HG03039 (cell line): ENCODE measurements around the gene ALDH1L1.
A peak's percentile ranks its signal among the peaks of the same experiment; 100 is the strongest.
"Not testable (repeated sequence)": the region's sequence is repeated elsewhere in the genome, so short reads cannot be mapped to it uniquely, and the experiment has no call there.

ENCODE experiments used
- ATAC-seq: cut with Tn5 transposase; IDR thresholded peaks from one replicate; pipeline ENCODE4 v1.9.1; 2021; ENCODE audit warnings: mild to moderate bottlenecking, moderate library complexity; ENCODE audit not compliant: unreplicated experiment

Gene ALDH1L1

DNA sequence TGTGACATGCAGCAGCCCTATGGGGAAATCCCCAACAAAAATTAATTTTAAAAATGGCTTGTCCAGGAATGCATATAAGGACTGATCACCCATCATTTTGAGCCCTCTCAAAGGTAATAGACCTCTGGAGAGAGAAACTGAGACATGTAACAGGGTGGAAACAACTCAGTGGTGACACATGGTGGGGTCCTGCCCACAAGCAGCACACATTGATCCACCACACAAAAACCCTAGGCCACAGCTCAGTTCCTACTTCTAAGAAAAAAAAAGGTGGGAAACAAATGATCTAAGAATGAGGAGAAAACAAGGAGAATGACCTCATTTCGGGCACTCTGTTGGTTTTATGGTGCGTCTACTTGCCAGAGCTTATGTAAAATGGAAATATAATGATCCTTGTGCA is 94.5 kb downstream of the ALDH1L1 start:
- ATAC-seq, result no peak

DNA sequence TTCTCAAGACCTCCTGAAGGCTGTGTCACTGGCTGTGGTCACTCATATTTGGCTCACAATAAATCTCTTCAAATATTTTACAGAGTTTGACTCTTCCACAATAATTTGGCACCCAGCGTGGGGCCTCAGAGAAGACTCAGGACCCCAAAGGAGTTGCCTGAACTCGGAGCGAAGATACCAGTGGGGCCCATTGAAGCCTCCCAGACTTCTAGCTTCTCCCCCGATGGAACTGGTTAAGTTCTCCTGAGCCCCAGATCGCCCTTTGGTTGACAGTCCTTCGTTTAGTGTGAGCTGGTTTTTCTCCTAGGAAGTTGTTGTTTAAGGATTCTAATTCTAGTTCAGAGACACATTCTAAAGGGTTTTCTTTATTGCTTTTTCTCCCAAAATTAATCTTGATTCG is 95.1 kb downstream of the ALDH1L1 start:
- ATAC-seq, result no peak

DNA sequence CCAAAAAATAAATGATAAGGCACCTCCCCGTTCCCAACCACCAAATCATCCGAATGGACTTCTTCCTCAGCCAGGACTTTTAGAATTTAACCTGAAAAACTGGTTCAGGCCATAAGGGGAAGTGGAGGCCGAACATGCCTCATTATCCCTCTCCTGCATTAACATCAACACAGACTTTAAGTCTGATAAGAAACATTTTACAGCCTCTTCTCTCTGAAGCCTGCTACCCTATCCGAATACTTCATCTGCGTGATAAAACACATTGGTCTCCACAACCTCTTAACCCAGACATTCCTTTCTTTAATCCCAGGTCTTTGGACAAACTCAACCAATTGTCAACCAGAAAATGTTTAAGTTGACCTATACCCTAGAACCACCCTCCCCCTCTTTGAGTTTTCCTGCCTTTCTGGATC is 95.6 kb downstream of the ALDH1L1 start:
- no peak for ATAC-seq

DNA sequence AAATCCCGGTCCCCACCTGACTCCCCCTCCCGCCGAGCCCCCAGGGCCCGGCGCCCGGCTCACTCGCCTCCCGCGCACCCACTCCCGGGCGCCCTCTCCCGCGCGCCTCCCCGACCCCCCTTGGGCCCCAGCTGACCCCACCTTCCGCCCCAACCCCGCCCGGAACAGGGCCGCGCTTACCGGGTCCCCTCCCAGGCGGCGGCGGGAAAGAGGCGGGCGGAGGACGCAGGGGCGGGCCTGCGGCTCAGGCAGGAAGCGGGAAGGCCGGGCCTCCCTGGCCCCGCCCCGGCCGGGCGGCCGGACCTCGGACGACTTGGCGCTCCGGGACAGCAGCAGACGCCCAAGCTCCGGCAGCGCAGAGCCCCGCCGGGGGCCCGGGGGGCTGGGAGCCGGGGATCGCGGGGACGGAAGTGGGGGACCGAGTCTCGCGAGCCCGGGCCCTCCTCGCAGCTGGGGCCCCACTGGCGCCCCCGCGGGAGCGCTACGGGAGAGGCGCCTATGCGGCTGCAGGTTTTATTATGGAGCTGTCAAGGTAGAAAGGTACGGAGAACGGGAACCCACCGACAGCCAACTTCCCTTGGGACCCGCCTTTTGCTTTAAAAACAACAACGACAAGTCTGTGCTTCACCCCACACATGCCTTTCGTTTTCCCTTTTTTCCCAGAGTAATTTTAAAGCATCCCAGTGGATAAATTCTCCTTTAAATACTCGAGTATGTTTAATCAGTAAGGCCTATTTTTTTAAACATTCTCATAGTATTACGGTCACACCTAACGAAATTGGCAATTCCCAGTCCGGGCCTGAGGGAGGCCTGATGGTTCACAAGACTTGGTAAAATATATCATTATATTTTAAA is 96.2 kb downstream of the ALDH1L1 start, which contains the start of gene SLC41A3:
Gene SLC41A3, minus strand, starts transcription at position 212 of the 855 bp plus-strand sequence. CDS start 15,905 bp downstream, outside the sequence.
- peak; percentile 92 for ATAC-seq

DNA sequence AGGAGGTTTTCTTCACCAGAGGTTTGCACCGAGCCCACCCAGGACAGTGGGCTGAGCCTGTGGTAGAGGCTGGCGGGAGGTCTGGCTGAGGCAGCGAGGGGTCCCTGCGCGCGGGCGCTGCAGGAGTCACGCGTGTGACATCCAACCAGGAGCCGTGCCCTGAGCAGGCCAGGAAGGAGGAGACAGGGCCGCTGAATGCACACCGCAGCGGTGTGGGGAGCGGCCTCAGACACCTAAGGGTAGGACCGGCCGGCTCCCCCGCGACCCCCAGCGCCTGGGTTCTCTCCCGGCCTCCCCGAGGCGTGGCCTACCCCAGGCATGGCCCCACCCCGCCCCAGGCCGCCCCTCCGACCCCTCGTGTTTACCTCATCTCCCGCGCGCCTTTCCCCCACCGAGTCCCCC is 96.9 kb downstream of the ALDH1L1 start:
- peak; percentile 27 for ATAC-seq

DNA sequence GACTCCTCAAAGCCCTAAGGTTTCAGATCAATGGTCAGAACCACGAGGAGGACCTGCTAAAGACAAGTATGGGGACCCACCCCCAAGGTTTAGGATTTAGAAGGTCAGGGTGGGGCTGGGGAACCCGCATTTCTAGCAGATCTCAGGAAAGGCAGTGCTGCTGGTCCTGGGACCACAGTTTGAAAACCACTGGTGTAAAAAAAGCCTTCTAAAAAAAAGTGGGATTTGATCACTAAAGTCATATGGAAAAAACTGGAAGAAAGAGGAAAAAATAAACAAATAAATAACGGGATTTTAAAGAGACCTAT is 97.3 kb downstream of the ALDH1L1 start:
- ATAC-seq, result no peak

DNA sequence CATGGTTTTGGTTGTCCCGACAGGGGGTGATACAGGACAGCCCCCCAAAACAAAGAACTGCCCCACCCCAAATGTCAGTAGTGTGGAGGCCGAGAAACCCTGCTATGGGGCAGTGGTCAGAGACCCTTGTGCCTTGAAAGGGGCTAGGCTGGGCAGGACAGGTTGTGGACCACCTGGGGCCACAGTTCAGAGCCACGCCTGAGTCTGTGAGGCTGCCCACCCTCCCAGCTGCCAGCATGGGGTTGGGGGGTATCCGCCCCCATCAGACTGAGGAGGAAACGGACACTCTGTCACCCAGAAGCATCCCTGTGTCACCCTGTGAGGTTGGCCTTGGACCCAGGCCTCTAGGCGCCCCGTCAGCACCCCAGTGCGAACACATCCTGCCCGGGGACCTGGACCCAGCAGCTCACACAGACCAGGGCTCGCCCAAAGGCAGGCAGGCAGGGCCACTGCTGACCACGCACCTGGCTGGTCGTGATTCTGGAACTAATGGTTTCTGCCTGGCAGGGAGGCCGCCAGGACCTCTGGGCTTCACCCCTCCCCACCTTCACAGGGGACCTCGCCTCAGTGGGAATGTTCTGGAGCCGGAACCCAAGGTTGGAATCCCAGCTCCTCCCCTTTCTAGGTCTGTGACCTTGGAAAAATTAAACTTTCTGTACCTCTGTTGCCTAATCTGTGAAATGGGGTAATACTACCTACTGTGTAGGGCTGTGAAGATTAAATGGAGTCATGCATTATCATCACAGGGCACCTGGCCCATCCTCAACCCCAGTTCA is 97.8 kb downstream of the ALDH1L1 start:
- ATAC-seq, result no peak

DNA sequence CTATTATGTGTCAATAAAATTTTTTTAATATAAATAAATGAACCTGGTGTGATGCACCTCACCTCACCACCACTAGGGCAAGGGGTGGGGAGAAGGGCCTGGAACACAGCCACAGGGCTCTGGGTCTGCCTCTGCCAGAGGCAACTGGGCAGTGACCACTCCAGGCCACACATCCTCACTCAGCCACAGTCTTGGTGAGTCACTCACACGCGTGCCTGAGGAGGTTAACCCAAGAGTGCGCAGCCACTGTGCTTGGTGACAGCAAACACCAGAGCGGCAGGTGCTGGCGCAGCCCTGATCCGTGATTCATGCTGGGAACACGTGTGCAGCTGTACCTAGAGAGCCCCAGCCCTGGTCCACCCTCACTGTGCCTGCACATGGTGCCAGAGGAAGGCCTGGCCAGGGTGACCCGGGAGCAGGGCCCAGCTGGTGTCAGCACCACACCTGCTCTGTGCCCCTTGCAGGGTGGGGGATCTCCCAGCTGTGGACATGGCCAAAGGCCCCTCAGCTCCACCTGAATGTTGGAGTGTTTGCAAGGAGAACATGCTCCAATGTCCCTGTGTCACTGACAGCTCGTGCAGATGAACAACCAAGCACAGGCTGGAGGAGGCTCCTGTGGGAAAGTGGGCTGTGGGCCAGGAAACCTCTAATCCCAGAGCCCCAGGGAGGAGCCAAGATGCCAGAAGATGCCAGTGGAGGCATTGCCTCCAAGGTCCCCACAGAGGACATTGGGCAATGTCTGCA is 98.6 kb downstream of the ALDH1L1 start:
- no peak for ATAC-seq

DNA sequence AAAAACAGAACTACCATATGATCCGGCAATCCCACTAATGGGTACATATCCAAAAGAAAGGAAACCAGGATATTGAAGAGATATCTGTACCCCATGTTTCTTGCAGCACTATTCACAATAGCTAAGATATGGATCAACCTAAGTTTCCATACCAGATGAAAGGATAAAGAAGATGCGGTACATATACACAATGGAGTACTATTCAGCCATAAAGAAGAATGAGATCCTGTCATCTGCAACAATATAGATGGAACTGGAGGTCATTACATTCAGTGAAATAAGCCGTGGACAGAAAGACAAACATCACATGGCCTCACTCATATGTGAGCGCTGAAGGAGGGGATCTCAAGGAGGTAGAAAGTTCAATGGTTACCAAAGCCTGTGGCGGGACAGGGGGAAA is 99.4 kb downstream of the ALDH1L1 start:
- ATAC-seq, result no peak

DNA sequence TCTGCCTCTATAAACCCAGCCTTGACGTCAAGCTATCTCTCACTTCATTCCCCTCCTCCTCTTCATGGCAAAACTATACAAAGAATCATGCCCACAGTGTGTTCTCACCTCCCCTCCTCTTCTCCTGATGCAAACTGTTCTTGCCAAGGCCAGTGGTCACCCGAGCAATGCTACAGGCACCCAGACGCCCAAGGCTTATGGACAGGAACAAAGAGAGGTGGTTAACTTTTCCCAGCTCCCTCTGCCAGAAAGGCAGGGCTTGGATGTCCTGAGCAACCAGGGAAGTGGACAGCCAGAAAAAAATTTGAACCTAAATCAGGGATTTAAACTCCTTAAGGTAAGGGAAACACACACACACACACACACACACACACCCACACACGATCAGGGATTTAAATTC is 101.5 kb downstream of the ALDH1L1 start:
- no peak for ATAC-seq

DNA sequence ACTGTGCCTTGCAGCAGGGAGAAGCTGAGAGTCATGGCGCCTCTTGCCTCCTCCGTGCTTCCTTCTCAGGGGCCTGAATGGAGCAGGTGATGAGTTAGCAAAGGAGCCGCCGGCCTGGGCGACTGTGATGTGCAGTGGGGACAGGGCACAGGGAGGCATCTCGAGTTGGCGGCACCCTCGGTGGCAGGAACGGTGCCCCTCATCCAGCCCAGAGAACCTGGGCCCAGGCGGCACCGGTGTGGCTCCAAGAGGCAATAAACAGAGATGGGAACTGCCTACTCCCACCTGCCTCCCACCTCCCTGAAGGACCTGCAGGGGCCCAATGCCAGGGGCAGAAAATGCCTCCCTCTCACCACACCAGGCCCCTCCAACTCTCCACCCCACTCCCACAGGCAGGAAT is 102.6 kb downstream of the ALDH1L1 start:
- ATAC-seq, result no peak

DNA sequence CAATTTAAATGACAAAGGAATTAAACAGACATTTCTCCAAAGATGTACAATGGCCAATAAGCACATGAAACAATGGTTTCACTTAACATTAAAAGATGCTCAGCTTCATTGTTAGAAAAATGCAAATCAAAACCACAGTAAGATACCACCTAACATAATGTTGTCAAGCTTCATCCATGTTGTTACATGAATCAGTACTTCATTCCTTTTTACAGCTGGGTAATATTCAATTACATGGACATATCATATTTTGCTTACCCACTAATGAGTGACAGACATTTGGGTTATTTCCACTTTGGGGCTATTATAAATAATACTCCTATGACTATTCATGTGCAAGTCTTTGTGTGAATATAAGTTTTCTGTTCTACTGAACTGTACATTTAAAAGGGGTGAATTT is 104.2 kb downstream of the ALDH1L1 start:
- ATAC-seq, result no peak

DNA sequence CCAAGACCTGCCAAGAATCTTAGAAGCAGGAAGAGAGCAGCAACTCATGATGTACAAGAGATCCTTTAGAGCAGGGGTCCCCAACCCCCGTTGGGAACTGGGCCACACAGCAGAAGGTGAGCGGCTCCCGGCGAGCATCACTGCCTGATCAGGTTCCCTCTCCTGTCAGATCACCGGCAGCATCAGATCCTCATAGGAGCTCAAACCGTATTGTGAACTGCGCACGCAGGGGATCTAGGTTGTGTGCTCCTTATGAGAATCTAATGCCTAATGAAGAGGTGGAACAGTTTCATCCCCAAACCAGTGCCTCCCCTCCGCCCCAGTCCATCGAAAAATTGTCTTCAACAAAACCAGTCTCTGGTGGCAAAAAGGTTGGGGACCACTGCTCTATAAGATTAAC is 110.2 kb downstream of the ALDH1L1 start:
- ATAC-seq, result no peak

DNA sequence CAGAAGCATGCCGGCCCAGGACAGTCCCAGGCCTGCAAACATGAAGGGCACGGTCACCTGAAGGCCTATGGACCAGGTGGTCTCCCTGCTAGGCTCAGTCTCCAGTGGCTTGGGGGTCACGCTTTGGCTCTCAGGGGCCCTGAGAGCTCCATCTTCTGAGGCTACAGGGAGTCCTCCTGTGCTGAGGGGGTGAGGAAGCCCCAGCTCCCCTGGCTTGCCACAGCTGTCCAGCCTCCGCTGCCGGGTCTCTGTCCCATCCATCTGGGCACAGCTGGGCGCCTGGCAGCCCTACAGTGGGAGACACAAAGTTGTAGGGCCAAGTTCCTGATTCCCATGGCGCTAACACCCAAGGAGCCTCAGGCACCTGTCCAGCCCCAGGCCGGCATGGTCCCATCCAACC is 112.4 kb downstream of the ALDH1L1 start:
- no peak for ATAC-seq

DNA sequence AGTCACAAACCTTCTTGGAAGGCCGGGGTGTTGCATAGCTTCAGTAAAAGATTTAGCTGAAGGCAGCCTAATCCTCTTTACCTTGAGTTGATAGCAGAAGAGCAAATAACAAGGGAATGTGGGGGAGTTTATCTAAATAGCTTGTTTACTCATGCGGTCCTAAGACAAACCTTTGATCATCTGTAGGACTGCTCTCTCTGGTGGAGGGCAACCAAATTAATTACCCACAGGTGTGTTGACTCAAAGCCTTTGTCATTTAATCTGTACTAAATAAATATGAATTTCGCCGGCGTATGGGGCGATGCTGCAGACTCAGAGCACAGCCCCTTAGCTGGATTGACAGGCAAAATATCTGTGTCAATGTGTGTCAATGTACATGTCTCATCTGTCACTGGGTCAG is 113.7 kb downstream of the ALDH1L1 start:
- ATAC-seq, result not testable (repeated sequence)

DNA sequence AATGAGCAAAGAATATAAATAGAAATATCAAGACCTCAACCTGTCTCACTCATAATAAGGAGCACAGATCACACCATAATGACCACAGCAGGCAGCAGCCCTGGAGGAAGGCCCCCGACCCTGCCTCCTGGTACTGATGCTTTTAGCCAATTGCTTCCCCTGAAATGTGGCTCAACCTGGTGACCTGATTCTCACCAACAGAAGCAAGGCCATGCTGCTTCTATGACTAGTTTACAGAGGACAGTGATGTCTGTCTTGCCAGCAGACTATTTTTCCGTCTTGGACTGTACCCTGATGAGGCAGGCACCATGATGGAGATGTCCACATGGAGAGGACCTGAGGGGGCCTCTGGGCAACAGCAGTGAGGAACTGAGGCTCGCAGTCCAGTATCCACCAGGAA is 114.5 kb downstream of the ALDH1L1 start:
- ATAC-seq, result no peak

DNA sequence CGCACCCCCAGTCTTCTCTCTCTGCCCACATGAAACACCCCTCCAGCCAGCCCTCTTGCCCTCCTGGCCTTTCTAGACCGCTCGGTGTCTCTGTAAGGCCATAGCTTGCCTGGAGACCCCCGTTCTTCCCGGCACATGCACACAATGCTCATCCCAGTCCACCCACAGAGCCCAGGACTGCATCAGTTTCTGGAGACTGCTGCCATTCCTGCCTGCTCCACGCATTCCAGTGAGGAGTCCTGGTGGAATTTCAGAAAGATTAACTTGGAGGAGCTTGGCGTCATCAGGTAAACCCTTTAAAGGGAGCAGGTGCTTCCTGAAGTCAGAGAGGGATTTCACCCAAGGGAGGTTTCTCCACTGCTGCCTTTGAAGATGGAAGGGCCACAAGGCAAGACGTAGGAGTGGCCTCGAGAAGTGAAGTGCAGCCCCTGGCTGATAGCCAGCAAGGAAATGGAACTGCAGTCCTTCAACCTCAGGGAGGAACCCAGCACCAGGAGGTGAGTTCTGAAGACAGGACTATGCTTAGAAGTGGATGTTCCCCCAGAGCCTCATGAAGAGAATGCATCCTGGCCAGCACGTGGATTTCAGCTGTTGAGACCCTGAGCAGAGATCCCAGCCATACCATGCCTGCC is 115.6 kb downstream of the ALDH1L1 start:
- ATAC-seq, result no peak

DNA sequence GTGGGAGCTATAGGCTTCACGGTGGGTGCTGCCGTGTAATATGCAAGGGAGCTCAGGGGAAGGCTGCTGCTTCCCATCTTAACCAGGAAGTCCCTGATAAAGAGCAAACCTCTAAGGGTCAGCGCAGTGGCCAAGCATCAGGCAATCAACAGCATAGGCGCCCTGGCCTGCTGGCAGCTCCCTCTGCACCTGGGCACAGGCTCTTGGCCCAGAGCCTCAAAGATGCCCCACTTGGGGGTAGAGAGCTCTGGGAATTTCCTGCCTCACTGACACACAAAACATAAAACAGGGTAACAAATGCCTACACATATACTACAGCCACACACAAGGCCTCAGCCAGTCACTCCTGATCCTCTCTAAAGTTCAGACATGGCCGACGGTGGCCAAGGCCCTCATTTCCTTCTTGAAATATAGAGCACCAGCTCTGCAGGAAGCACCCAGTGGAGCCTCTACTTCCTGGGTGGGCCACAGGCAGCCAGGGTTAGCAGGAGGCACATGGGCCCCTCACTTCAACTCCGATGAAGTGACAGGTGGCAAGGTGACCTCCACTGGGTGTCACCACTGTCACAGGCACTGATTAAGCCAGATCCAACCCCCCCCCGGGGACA is 116.9 kb downstream of the ALDH1L1 start:
- ATAC-seq, result no peak

DNA sequence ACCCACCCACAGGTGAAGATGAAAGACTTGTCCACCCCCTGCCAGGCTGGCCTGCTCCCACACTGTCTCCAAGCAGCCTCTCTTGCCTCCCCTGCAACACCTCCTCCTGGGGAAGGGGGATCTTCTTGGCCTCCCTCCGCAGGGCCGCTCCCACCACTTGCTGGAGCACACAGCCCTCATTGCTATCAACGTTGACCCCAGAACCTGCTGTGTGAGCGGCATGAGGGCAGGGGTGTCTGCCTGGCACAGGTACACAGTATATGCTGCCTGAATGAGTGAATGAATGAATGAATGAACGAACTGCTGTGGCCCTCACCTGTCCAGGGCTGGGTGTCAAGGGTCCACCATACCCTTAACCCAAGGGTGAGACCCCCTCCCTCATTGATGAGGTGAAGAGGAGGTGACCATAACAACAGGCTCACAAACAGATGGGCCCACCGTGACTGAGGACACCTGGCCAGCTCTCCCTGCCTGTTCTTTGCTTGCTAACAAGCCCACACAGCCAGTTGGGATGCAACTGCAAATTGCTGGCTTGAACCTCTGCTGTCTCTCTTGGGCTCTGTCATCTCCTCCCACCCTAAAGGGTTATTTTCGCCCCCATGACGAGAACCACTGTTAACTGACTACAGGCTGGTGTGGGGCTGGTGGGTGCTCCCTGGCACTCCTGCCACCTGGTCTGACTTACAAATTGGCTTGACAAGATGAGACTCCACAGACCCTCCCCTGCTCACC is 118.9 kb downstream of the ALDH1L1 start:
- ATAC-seq, result no peak

DNA sequence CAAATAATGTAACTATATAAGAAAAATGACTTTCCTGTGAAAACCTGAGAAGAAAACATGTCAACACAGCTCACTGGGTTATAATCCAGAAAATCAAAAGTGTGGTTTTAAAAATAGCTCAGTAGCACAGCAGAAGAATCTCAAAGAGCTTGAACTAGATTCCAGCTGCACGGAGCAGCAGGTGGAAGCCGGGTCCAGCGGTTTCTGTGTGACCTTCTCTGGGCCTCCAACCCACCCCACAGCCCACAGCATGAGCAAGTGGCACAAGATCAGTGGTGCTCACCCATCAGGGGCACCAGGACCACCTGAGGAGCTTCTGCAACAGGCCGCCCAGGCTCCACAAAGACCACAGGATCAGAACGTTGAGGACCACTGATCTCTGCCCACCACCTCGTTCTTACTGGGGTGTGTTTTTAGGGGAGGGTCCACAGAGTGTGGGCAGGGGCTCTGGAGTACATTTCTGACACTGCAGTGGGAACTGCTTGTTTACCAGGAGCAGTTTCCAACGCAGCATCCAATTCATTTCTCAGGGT is 119.7 kb downstream of the ALDH1L1 start:
- ATAC-seq, result no peak
